Measurements from ENCODE around the gene RELB.
A peak's percentile ranks its signal among the peaks of the same experiment; 100 is the strongest.

The RELB gene

GRCh38 chr19:45050036-45050435, 48.8 kb downstream of the RELB start:
- peaks cover 37% of the 10 kb centered on the region for H3K36me3 Mint-ChIP-seq (ENCODE audit: low read depth)
- no peaks in the 10 kb centered on the region for H3K27me3 Mint-ChIP-seq
- H3K27ac Mint-ChIP-seq: peak overlapping the region; percentile 32
- H3K4me1 Mint-ChIP-seq (ENCODE audit: low read depth): peaks cover 51% of the 10 kb centered on the region
- no peak overlapping the region for H3K4me3 Mint-ChIP-seq
- H3K9me3 Mint-ChIP-seq: no peaks in the 10 kb centered on the region

- peaks cover 30% of the 10 kb centered on the region for H3K4me1 Mint-ChIP-seq (ENCODE audit: low read depth)
Measured at GRCh38 chr19:45051929-45052579, 50.8 kb downstream of the RELB start.

GRCh38 chr19:45056831-45057230, 55.6 kb downstream of the RELB start:
- H3K4me3 Mint-ChIP-seq: no peak overlapping the region
- H3K4me1 Mint-ChIP-seq (ENCODE audit: low read depth): peaks cover 4% of the 10 kb centered on the region
- no peaks in the 10 kb centered on the region for H3K27me3 Mint-ChIP-seq
- H3K9me3 Mint-ChIP-seq: no peaks in the 10 kb centered on the region
- H3K36me3 Mint-ChIP-seq (ENCODE audit: low read depth): peaks cover 50% of the 10 kb centered on the region
- H3K27ac Mint-ChIP-seq: no peak overlapping the region

More at GRCh38 chr19:45051929-45052579, 50.8 kb downstream of the RELB start:
- Mint-ChIP-seq H3K27me3 (no peaks in the 10 kb centered on the region), H3K9me3 (no peaks in the 10 kb centered on the region), H3K4me3 (no peak overlapping the region), H3K36me3 (ENCODE audit: low read depth) (peaks cover 26% of the 10 kb centered on the region), H3K27ac (peak overlapping the region; percentile 28)

- H3K9me3 Mint-ChIP-seq: no peaks in the 10 kb centered on the region
- H3K4me3 Mint-ChIP-seq: no peak overlapping the region
- no peak overlapping the region for H3K27ac Mint-ChIP-seq
- H3K4me1 Mint-ChIP-seq (ENCODE audit: low read depth): no peaks in the 10 kb centered on the region
- no peaks in the 10 kb centered on the region for H3K27me3 Mint-ChIP-seq
- H3K36me3 Mint-ChIP-seq (ENCODE audit: low read depth): peaks cover 47% of the 10 kb centered on the region
Measured at GRCh38 chr19:45057444-45057843, 56.2 kb downstream of the RELB start.

GRCh38 chr19:45058622-45059159, 57.4 kb downstream of the RELB start:
- H3K27ac Mint-ChIP-seq: no peak overlapping the region

GRCh38 chr19:45059258-45059965, 58.1 kb downstream of the RELB start:
- H3K36me3 Mint-ChIP-seq (ENCODE audit: low read depth): peaks cover 44% of the 10 kb centered on the region
- no peak overlapping the region for H3K4me3 Mint-ChIP-seq
- H3K27me3 Mint-ChIP-seq: no peaks in the 10 kb centered on the region
- H3K27ac Mint-ChIP-seq: no peak overlapping the region
- H3K9me3 Mint-ChIP-seq: no peaks in the 10 kb centered on the region
- H3K4me1 Mint-ChIP-seq (ENCODE audit: low read depth): no peaks in the 10 kb centered on the region

More at GRCh38 chr19:45058622-45059159, 57.4 kb downstream of the RELB start:
- no peaks in the 10 kb centered on the region for H3K9me3 Mint-ChIP-seq
- H3K4me3 Mint-ChIP-seq: no peak overlapping the region
- no peaks in the 10 kb centered on the region for H3K4me1 Mint-ChIP-seq (ENCODE audit: low read depth)
- no peaks in the 10 kb centered on the region for H3K27me3 Mint-ChIP-seq
- H3K36me3 Mint-ChIP-seq (ENCODE audit: low read depth): peaks cover 49% of the 10 kb centered on the region

GRCh38 chr19:45061965-45062364, 60.7 kb downstream of the RELB start:
- H3K36me3 Mint-ChIP-seq (ENCODE audit: low read depth): peaks cover 40% of the 10 kb centered on the region
- no peaks in the 10 kb centered on the region for H3K9me3 Mint-ChIP-seq
- H3K27me3 Mint-ChIP-seq: no peaks in the 10 kb centered on the region
- no peak overlapping the region for H3K27ac Mint-ChIP-seq
- H3K4me1 Mint-ChIP-seq (ENCODE audit: low read depth): no peaks in the 10 kb centered on the region
- H3K4me3 Mint-ChIP-seq: no peak overlapping the region

GRCh38 chr19:45063851-45064801, 62.9 kb downstream of the RELB start:
- no peak overlapping the region for H3K27ac Mint-ChIP-seq
- H3K4me3 Mint-ChIP-seq: no peak overlapping the region
- no peaks in the 10 kb centered on the region for H3K4me1 Mint-ChIP-seq (ENCODE audit: low read depth)
- H3K36me3 Mint-ChIP-seq (ENCODE audit: low read depth): peaks cover 29% of the 10 kb centered on the region
- no peaks in the 10 kb centered on the region for H3K27me3 Mint-ChIP-seq
- no peaks in the 10 kb centered on the region for H3K9me3 Mint-ChIP-seq

GRCh38 chr19:45066921-45067661, 65.8 kb downstream of the RELB start:
- Mint-ChIP-seq H3K4me1 (ENCODE audit: low read depth) (no peaks in the 10 kb centered on the region), H3K27ac (no peak overlapping the region), H3K4me3 (no peak overlapping the region), H3K9me3 (no peaks in the 10 kb centered on the region), H3K36me3 (ENCODE audit: low read depth) (peaks cover 19% of the 10 kb centered on the region), H3K27me3 (no peaks in the 10 kb centered on the region)

GRCh38 chr19:45068041-45068440, 66.8 kb downstream of the RELB start:
- Mint-ChIP-seq H3K27me3 (no peaks in the 10 kb centered on the region), H3K36me3 (ENCODE audit: low read depth) (peaks cover 15% of the 10 kb centered on the region), H3K4me3 (no peak overlapping the region), H3K27ac (no peak overlapping the region), H3K9me3 (no peaks in the 10 kb centered on the region), H3K4me1 (ENCODE audit: low read depth) (no peaks in the 10 kb centered on the region)

GRCh38 chr19:45069056-45069455, 67.8 kb downstream of the RELB start:
- H3K27me3 Mint-ChIP-seq: no peaks in the 10 kb centered on the region
- peaks cover 15% of the 10 kb centered on the region for H3K36me3 Mint-ChIP-seq (ENCODE audit: low read depth)
- no peak overlapping the region for H3K27ac Mint-ChIP-seq
- H3K9me3 Mint-ChIP-seq: no peaks in the 10 kb centered on the region
- H3K4me3 Mint-ChIP-seq: no peak overlapping the region
- H3K4me1 Mint-ChIP-seq (ENCODE audit: low read depth): no peaks in the 10 kb centered on the region

GRCh38 chr19:45070214-45070613, 69.0 kb downstream of the RELB start:
- H3K27me3 Mint-ChIP-seq: no peaks in the 10 kb centered on the region
- no peak overlapping the region for H3K27ac Mint-ChIP-seq
- no peaks in the 10 kb centered on the region for H3K9me3 Mint-ChIP-seq
- peaks cover 7% of the 10 kb centered on the region for H3K4me1 Mint-ChIP-seq (ENCODE audit: low read depth)
- peaks cover 15% of the 10 kb centered on the region for H3K36me3 Mint-ChIP-seq (ENCODE audit: low read depth)
- H3K4me3 Mint-ChIP-seq: no peak overlapping the region

- Mint-ChIP-seq H3K4me1 (ENCODE audit: low read depth) (peaks cover 7% of the 10 kb centered on the region), H3K4me3 (no peak overlapping the region), H3K27me3 (no peaks in the 10 kb centered on the region), H3K36me3 (ENCODE audit: low read depth) (peaks cover 11% of the 10 kb centered on the region), H3K27ac (no peak overlapping the region), H3K9me3 (no peaks in the 10 kb centered on the region)
Measured at GRCh38 chr19:45070861-45071544, 69.7 kb downstream of the RELB start.

GRCh38 chr19:45071545-45071938, 70.3 kb downstream of the RELB start:
- peaks cover 9% of the 10 kb centered on the region for H3K4me1 Mint-ChIP-seq (ENCODE audit: low read depth)
- no peak overlapping the region for H3K27ac Mint-ChIP-seq
- no peaks in the 10 kb centered on the region for H3K9me3 Mint-ChIP-seq
- H3K36me3 Mint-ChIP-seq (ENCODE audit: low read depth): peaks cover 11% of the 10 kb centered on the region
- H3K27me3 Mint-ChIP-seq: no peaks in the 10 kb centered on the region
- H3K4me3 Mint-ChIP-seq: no peak overlapping the region
